K562 (cell line): ENCODE data around the gene SLC39A7. TPM values are rescaled to one million over a fixed set of nuclear protein-coding genes. Genes with fewer than 3 reads are reported as not detected.

ENCODE experiments used
- ARID1B ChIP-seq: fragments of 450-650 bp; IDR thresholded peaks from 2 replicates; pipeline ENCODE4 v1.6.1; 2016; ENCODE audit warnings: antibody characterized with exemption, mild to moderate bottlenecking, inconsistent platforms
- ATF3 ChIP-seq, 2 experiments: fragments of 450-650 bp in 1 of 2; sonication (generic) in 1 of 2; formaldehyde crosslinking in 1 of 2; IDR thresholded peaks in 1 of 2; conservative IDR thresholded peaks in 1 of 2; 2 replicates each; pipeline versions ENCODE4 v1.6.1 to v1.8.1; 2016 to 2023; ENCODE audit warnings: mild to moderate bottlenecking in 2 of 2, moderate library complexity in 2 of 2, inconsistent platforms in 1 of 2, missing genetic modification reagents in 1 of 2
- E2F3 ChIP-seq: fragments of 250-450 bp; sonication (Bioruptor Pico); IDR thresholded peaks from 2 replicates; pipeline ENCODE4 v1.4.0; 2020; ENCODE audit warnings: mild to moderate bottlenecking
- FOXK2 ChIP-seq, 2 experiments: fragments of 450-650 bp; IDR thresholded peaks in 1 of 2; conservative IDR thresholded peaks in 1 of 2; 2 replicates each; pipeline ENCODE4 v1.6.1; 2016; ENCODE audit warnings: low read depth in 2 of 2, mild to moderate bottlenecking in 1 of 2
- GMEB1 ChIP-seq: fragments of 250-450 bp; sonication (Bioruptor Pico); IDR thresholded peaks from 2 replicates; pipeline ENCODE4 v1.4.0; 2020; ENCODE audit warnings: mild to moderate bottlenecking
- HDAC1 ChIP-seq, 2 experiments: fragments of 450-650 bp; IDR thresholded peaks; 2 replicates each; pipeline ENCODE4 v1.6.1; 2016 to 2017; ENCODE audit warnings: inconsistent platforms in 1 of 2, mild to moderate bottlenecking in 1 of 2, moderate library complexity in 1 of 2
- KDM4B ChIP-seq, 2 experiments: fragments of 450-650 bp in 1 of 2; sonication (generic) in 1 of 2; IDR thresholded peaks; 2 replicates each; pipeline ENCODE4 v1.6.1; 2016 to 2017; ENCODE audit warnings: borderline replicate concordance in 2 of 2, antibody characterized with exemption in 1 of 2, low read depth in 1 of 2, mild to moderate bottlenecking in 1 of 2
- MLLT1 ChIP-seq, 2 experiments: fragments of 450-650 bp; IDR thresholded peaks; 2 replicates each; pipeline ENCODE4 v1.6.1; 2016
- NUFIP1 ChIP-seq: fragments of 450-650 bp; IDR thresholded peaks from 2 replicates; pipeline ENCODE4 v1.6.1; 2018; ENCODE audit not compliant: partially characterized antibody
- PRMT5 ChIP-seq: sonication (generic); formaldehyde crosslinking; IDR thresholded peaks from 2 replicates; pipeline ENCODE4 v1.5.0; 2020; ENCODE audit warnings: missing genetic modification reagents
- TBL1XR1 ChIP-seq, 2 experiments: IDR thresholded peaks; 2 replicates each; pipeline ENCODE4 v1.6.1; 2012; ENCODE audit warnings: improper control_type of control experiment in 2 of 2, low read length in 2 of 2, mild to moderate bottlenecking in 1 of 2
- VEZF1 ChIP-seq: fragments of 200-800 bp; sonication (Bioruptor generic); IDR thresholded peaks from 2 replicates; pipeline ENCODE4 v1.6.1; 2017; ENCODE audit warnings: missing genetic modification characterization, missing compliant biosample characterization
- XRCC5 ChIP-seq: fragments of 200-400 bp; formaldehyde crosslinking; IDR thresholded peaks from 2 replicates; pipeline ENCODE4 v1.6.1; 2017; ENCODE audit warnings: low read depth, mild to moderate bottlenecking, low read length
- ZBTB1 ChIP-seq: sonication (generic); formaldehyde crosslinking; IDR thresholded peaks from 2 replicates; pipeline ENCODE4 v1.8.1; 2023; ENCODE audit warnings: missing genetic modification reagents, low read depth, mild to moderate bottlenecking, borderline replicate concordance
- ZBTB33 ChIP-seq: sonication (generic); formaldehyde crosslinking; IDR thresholded peaks from 2 replicates; pipeline ENCODE4 v1.8.1; 2023; ENCODE audit warnings: mild to moderate bottlenecking, missing genetic modification reagents
- ZFPM2 ChIP-seq: fragments of 250-450 bp; sonication (Bioruptor Pico); IDR thresholded peaks from 2 replicates; pipeline ENCODE4 v1.5.1; 2022; ENCODE audit warnings: mild to moderate bottlenecking
- ZNF586 ChIP-seq: fragments of 450-650 bp; formaldehyde crosslinking; conservative IDR thresholded peaks from 2 replicates; pipeline ENCODE4 v1.4.0; 2020; ENCODE audit warnings: mild to moderate bottlenecking, moderate library complexity
- polyA plus RNA-seq, 8 experiments: library from polyadenylated mRNA; depleted of rRNA in 4 of 8; stranded (reverse) in 5 of 8; unstranded in 3 of 8; fragments of >200 nt; fragmentation: Nextera tagmentation in 2 of 8; fragmentation: Illumina TruSeq in 1 of 8; extraction: Ambion mirVana in 2 of 8; extraction: Trizol in 1 of 8; gene quantifications; 2 replicates each; pipeline versions ENCODE4 v1.2.1 to v1.2.3, GENCODE V29; 2011 to 2014; ENCODE audit warnings: inconsistent platforms in 1 of 8, missing spikeins in 1 of 8
- total RNA-seq, 7 experiments: library from RNA; depleted of rRNA in 6 of 7; stranded (reverse); fragments of >200 nt in 6 of 7; fragmentation: Illumina TruSeq in 2 of 7; extraction: Trizol in 2 of 7; gene quantifications; 2 replicates each; pipeline versions ENCODE4 v1.2.1 to v1.2.3, GENCODE V29; 2011 to 2021; ENCODE audit warnings: low replicate concordance in 1 of 7

SLC39A7 gene
- total and polyA plus RNA-seq, 9 of the 15 experiments (the other 6 are each of a cell fraction or from before 2014, with no cell fraction given): 21.7 to 169 (median 121) TPM

- TF ChIP-seq VEZF1 (CRISPR knock-in tag): peak; percentile 99
- TF ChIP-seq ATF3 (IDR thresholded peaks at IDR 0.05): no peak
- peak; percentile 91 for TF ChIP-seq ATF3 (CRISPR knock-in tag; conservative IDR thresholded peaks at IDR 0.05)
- TF ChIP-seq GMEB1 (CRISPR knock-in tag): peak; percentile 22
- TF ChIP-seq ARID1B: peak; percentile 63
- TF ChIP-seq HDAC1 (IDR thresholded peaks at IDR 0.05): peak in 1 of 2 experiments; percentile 32; a peak in 1 of 4 replicates
- TF ChIP-seq MLLT1 (IDR thresholded peaks at IDR 0.05): peak; percentile 44 to 68; a peak in 2 of 4 replicates
- TF ChIP-seq XRCC5: peak; percentile 63
- TF ChIP-seq TBL1XR1 (IDR thresholded peaks at IDR 0.05; ENCODE audit: low read length in 2 of 2): peak in 1 of 2 experiments; percentile 73; a peak in 2 of 4 replicates
- peak in 1 of 2 experiments; percentile 5; a peak in 2 of 4 replicates for TF ChIP-seq FOXK2 (conservative IDR thresholded peaks at IDR 0.05 in 1 of 2, IDR thresholded peaks at IDR 0.05 in 1 of 2; ENCODE audit: low read depth in 2 of 2)
- 0 out of 2 replicates have a peak, but pooled peaks have one; percentile 51 for TF ChIP-seq ZBTB33 (CRISPR knock-in tag)
- TF ChIP-seq E2F3 (CRISPR knock-in tag): peak; percentile 71; the same call in 1 of the 2 replicates
- peak; percentile 91; the same call in 1 of the 2 replicates for TF ChIP-seq ZBTB1 (CRISPR knock-in tag)
- no peak for TF ChIP-seq PRMT5
- 0 out of 2 replicates have a peak, but pooled peaks have one; percentile 76 for TF ChIP-seq ZFPM2 (CRISPR knock-in tag)
- peak in 1 of 2 experiments; percentile 94; a peak in 1 of 4 replicates for TF ChIP-seq KDM4B (IDR thresholded peaks at IDR 0.05; ENCODE audit: borderline replicate concordance in 2 of 2, low read depth in 1 of 2)
- TF ChIP-seq NUFIP1: no peak
- TF ChIP-seq ZNF586 (CRISPR knock-in tag): peak; percentile 83; the same call in 1 of the 2 replicates
Measured at GRCh38 chr6:33200219-33201146, at the start of gene SLC39A7, which contains the start of gene RXRB (continued).
